NCI-H446 treated with DMSO at 0.1 percent for 48 hours (cell line): ENCODE results near the gene MDFI.

Experiments
- DNase-seq: peaks from one replicate; lab custom pipeline; 2025; lab: John Stamatoyannopoulos, UW

The MDFI gene

GRCh38 chr6:41651246-41651961 lies 13.1 kb downstream of the MDFI start:
- no peak for DNase-seq

DNA sequence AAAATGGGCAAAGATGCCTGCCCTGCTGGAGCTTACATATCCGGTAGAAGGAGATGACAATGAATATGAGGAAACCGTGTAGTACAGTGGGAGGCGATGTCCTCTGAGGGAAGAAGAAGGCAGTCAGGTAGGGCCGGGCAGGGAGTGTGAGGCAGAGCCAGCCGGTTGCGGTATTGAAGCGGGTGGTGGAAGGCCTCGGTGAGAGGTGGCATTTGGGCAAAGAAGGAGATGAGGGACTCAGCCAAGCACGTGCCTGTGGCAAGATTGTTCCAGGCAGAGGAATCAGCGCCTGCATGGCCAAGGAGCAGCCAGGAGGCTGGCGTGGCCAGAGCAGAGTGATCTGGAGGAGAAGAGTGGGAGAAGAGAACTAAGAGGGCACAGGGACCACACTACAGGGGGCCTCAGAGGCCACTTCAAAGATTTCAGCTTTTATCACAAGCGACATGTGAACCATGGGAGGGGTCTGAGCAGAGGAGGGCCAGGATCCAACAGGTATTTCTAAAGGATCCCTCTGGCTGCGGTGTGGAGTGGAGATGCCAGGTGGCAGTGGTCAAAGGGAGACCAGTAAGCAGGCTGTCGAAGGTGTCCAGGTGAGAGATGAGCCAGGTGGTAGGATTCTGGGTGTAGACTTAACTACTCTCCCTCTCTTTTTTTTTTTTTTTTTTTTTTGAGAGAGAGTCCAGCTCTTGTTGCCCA lies 13.8 kb downstream of the MDFI start:
- DNase-seq: no peak

DNA sequence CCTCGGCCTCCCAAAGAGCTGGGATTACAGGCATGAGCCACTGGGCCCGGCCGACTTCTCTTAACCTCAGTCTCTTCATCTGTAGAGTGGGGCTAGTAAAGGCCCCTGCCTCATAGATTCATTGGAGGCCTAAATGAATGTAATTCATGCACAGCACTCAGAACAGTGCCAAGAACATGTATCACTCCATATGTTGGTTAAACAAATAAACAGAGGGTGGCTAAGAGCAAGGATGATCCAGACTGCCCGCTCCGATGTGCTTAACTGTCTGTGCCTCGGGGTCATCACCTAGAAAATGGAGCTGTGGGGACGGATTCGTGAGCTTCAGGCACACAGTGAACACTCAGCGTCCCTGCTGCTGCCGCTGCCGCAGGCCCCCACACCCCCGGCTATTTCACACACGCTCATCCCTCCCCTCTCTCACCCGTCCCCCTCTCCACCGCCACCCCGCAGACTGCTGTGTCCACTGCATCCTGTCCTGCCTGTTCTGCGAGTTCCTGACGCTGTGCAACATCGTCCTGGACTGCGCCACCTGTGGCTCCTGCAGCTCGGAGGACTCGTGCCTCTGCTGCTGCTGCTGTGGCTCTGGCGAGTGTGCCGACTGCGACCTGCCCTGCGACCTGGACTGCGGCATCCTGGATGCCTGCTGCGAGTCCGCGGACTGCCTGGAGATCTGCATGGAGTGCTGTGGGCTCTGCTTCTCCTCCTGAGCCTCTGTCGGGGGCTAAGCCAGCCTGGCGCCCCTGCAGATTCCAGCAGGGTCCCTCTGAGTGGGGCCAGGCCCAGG lies 14.8 kb downstream of the MDFI start:
- DNase-seq: no peak

DNA sequence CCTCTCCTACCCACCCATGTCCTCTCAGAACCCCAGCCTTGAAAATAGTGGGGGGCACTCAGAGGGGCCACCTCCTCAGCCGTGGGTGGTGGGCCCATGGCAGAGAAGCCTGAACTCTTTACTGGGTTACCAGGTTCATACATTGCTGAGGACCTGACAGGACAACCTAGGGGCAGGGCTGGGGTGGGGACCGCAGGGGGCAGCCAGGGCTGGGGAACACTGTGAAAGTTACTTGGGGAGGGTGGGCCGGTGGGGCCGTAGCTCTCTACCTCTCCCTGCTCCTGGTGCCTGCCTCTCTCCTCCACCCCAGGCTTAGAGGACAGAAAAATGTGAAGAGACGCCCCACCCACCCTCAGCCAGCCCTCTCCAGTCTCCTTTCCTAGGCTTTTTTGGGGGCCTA lies 15.4 kb downstream of the MDFI start:
- DNase-seq: no peak

DNA sequence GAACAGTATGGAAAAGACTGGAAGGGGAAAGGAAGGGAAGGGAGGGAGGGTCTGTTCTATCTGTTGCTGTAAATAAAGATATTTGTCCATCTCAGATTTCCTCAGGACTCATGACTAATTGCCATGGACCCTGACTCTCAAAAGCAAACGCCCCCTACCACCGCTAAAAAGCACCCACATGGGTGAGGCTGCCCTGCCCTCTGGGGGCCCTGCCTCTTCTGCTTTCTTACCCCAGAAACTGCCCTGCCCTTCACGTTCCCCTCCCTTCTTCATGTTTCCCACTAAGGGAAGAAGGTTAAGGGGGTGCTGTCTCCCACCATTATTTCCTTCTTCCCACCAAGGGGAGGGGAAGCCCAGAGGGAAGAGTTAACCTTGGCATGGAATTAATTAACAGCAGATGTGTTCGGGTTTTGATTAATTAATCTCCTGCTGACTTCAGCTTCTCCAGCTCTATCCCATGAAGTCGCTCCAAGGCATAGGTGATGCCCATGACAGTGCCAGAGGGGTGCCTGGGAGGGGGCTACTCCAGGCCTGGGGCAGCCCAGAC lies 16.0 kb downstream of the MDFI start:
- DNase-seq: no peak

GRCh38 chr6:41654698-41655151 lies 16.5 kb downstream of the MDFI start:
- no peak for DNase-seq

GRCh38 chr6:41655176-41655575 lies 16.9 kb downstream of the MDFI start:
- no peak for DNase-seq

- no peak for DNase-seq
These were observed 17.4 kb downstream of the MDFI start for GRCh38 chr6:41655646-41656001.

DNA sequence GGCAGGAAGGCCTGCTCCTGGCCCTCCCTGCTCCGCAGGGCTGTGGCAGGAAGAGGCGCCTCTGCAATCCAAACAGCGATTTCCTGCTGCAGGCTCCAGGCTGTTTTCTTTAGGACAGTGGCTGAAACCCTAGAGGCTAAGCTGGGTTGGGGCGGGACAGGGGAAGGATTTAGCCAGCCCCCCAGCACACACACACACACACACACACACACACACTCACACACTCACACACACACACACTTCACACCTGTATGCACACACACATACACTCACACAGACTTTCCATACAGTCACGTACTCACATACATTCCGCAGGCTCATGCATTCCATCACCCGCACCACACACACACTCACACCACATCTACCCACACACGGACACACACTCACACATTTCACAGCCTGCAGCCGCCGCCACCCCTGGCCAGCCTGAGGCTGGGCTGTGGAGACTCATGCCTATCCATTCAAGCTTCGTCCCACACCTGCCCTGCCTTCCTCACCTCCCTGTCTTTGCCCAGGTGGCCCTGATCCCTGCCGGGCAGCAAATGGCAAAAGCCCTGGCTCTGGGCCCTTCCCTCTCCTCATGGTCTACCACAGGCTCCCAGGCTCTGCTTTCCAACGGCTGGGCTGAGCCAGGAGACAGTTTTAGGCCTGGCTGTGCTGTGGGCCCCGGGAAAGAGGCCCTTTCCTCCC lies 17.9 kb downstream of the MDFI start:
- no peak for DNase-seq

GRCh38 chr6:41657131-41658094 lies 19.1 kb downstream of the MDFI start:
- no peak for DNase-seq

DNA sequence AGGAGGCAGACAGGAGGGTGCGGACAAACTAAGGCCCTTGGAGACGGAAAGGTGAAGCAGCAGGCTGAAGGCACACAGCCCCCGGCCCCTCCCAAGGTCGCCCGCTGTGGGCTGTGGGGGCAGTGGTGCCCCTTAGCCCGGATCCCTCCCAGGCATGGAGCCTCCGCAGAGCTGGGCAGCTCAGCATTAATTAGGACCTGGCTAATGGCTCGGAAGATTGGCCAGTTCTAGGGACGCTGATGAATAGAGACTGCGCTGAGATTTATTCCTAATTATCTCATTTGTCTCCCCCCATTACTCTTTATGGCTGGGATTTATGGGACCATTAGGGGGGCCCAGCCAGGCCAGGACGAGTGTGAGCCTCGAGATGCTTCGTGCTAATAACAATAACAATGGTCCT lies 20.4 kb downstream of the MDFI start:
- no peak for DNase-seq

DNA sequence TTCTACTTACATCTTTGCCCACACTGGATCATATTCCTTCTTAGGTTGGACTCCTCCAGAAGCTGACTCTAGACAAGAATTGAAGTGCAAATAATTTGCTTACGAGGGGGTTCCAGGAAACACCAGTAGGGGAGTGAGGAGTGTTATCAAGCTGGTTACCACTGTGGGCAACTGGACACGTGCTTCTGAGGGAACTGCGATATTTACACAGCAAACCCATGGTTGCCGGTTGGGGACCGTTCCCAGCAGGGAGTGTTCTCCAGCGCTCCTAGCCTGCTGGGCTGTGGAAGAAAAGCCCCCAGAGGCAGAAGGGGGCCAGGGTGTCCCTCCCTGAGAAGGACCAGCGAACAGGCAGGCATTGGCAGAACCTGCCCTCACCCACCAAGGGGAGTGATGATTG lies 21.7 kb downstream of the MDFI start:
- no peak for DNase-seq

- no peak for DNase-seq
These were observed 25.3 kb downstream of the MDFI start for GRCh38 chr6:41663568-41663967.

- no peak for DNase-seq
These were observed 26.0 kb downstream of the MDFI start for GRCh38 chr6:41664271-41664670.

DNA sequence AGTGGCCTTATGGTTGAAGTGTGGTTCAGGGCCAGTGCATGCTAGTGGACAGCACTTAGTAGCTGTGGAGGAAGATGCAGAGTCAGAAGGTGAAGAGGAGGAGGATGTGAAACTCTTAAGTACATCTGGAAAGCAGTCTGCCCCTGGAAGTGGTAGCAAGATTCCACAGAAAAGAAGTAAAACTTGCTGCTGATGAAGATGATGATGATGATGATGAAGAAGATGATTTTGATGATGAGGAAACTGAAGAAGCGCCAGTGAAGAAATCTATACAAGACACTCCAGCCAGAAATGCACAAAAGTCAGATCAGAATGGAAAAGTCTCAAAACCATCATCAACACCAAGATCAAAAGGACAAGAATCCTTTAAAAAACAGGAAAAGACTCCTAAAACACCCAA lies 28.9 kb downstream of the MDFI start:
- no peak for DNase-seq

- no peak for DNase-seq
These were observed 30.7 kb downstream of the MDFI start for GRCh38 chr6:41668968-41669367.

DNA sequence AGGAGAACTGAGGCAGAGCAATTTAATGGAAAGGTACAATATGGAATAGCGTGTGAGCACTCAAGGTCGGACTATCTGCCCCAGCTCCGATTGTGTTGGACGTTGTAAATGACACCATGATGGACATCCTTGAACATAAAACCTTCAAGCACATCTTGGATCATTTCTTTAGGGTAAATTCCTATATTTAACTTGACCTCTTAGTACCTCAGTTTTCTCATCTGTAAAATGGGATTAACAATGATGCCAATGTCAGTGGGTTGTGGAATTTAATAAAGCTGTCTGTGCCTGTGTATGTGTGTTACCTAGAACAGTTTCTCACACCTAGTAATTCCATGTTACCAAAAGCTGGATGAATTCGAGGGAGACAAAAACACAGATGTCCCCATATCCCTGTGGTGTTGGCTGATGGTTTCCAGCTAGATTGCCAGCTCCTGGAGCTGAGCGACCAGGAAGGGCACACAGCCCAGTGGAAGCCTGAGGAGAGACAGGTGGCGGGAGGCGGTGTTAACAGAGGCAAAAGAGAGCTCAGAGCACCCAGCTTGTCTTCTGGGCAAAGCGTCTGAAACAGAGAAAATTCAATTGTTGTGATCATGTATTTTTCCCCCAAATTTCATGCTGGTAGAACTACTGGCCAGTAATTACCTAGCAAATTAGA lies 32.6 kb downstream of the MDFI start:
- peak; percentile 62 for DNase-seq

GRCh38 chr6:41671376-41671775 lies 33.1 kb downstream of the MDFI start:
- DNase-seq: no peak

DNA sequence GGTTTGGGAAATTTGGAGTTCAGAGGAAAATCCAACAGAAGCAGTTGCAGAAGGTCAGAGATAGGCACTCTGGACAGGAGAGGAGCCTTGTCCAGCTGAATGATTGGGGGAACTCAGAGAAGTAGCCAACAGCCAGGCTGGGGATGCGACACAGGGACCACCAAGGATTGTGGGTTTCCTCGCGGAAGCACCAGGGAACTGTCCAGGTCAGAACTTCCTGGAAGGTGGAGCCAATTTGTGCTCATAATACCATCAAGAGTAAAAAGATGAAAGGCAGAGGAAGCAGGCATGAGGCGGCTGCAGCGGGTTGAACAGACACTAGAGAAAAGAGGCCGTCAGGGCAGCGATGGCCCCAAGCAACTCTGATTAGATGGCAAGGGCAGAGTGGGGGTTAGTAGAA lies 33.7 kb downstream of the MDFI start:
- DNase-seq: no peak
